GM12878 (cell line): ENCODE results near the gene CHST4. TPM values are rescaled to one million over a fixed set of nuclear protein-coding genes. Genes with fewer than 3 reads are reported as not detected.

ENCODE experiments used
- ATAC-seq: fragments of 200-7000 bp; cut with Tn5 transposase; 3 replicates; pipeline ENCODE4 v1.9.1; 2020; ENCODE audit warnings: mild to moderate bottlenecking, moderate library complexity
- Bru-seq: library from RNA; stranded (reverse); fragments of 400-500 nt; gene quantifications from one replicate; lab custom pipeline; 2021; lab: Mats Ljungman, UMichigan
- BruChase-seq, 2 experiments: library from RNA; stranded (reverse); fragments of 400-500 nt; gene quantifications; one replicate each; lab custom pipeline; 2021; lab: Mats Ljungman, UMichigan
- BruUV-seq: library from RNA; stranded (reverse); fragments of 400-500 nt; replicated peaks from 2 replicates; lab custom pipeline; 2021; lab: Mats Ljungman, UMichigan
- CTCF ChIA-PET: fragments of 300-600 bp; sonication (Branson Sonifier 250); formaldehyde crosslinking; extraction: SDS; loops from one replicate; lab custom pipeline; 2021; ENCODE audit warnings: inconsistent platforms; lab: Yijun Ruan, JAX
- POLR2A ChIA-PET: fragments of 350-600 bp; formaldehyde crosslinking; extraction: SDS; loops from one replicate; lab custom pipeline; 2021; ENCODE audit warnings: inconsistent platforms; lab: Charles Lee
- RAD21 ChIA-PET: fragments of 300-600 bp; sonication (Branson Sonifier 250); formaldehyde crosslinking; loops from one replicate; lab custom pipeline; 2023; ENCODE audit warnings: antibody characterized with exemption; ENCODE audit not compliant: unreplicated experiment; lab: Charles Lee
- SMC1A ChIA-PET: fragments of 300-600 bp; sonication (Branson Sonifier 250); formaldehyde crosslinking; loops from one replicate; lab custom pipeline; 2023; ENCODE audit not compliant: unreplicated experiment, uncharacterized antibody; lab: Charles Lee
- DNase-seq: peaks from one replicate; pipeline ENCODE4 v3.0.0-alpha.2; 2011; ENCODE audit warnings: low read depth, low spot score
- FAIRE-seq: peaks from 3 replicates; lab custom pipeline; 2011; peaks lifted over from hg19 to GRCh38; lab: Jason Lieb, UNC
- H2AFZ ChIP-seq: 2 replicates; pipeline ENCODE4 v1.6.0; 2011; ENCODE audit warnings: low read depth, low read length, control low read depth; ENCODE audit not compliant: control insufficient read depth
- H3K27ac ChIP-seq: 2 replicates; pipeline ENCODE4 v1.5.1; 2011; ENCODE audit warnings: control low read depth; ENCODE audit not compliant: control insufficient read depth, insufficient read depth
- H3K27me3 ChIP-seq, 2 experiments: replicated peaks in 1 of 2; 2 replicates each; pipeline versions ENCODE4 v1.6.0 to v1.6.1; 2011; ENCODE audit warnings: low read length in 1 of 2; ENCODE audit not compliant: control insufficient read depth in 2 of 2, insufficient read depth in 2 of 2
- H3K36me3 ChIP-seq, 2 experiments: 2 replicates each; pipeline ENCODE4 v1.5.1; 2011; ENCODE audit warnings: low read length in 1 of 2; ENCODE audit not compliant: control insufficient read depth in 2 of 2, insufficient read depth in 2 of 2
- H3K4me1 ChIP-seq: 2 replicates; pipeline ENCODE4 v1.6.1; 2011; ENCODE audit warnings: mild to moderate bottlenecking, low read length, moderate library complexity, mixed read lengths; ENCODE audit not compliant: control insufficient read depth, insufficient read depth
- H3K4me2 ChIP-seq: 2 replicates; pipeline ENCODE4 v1.6.0; 2011; ENCODE audit warnings: control low read depth; ENCODE audit not compliant: control insufficient read depth, insufficient read depth
- H3K4me3 ChIP-seq: fragments of 200-600 bp; sonication (generic); 2 replicates; pipeline ENCODE4 v1.5.1; 2016
- H3K79me2 ChIP-seq: 2 replicates; pipeline ENCODE4 v1.6.0; 2011; ENCODE audit warnings: low read length; ENCODE audit not compliant: control insufficient read depth, insufficient read depth
- H3K9ac ChIP-seq: 2 replicates; pipeline ENCODE4 v1.8.0; 2011; ENCODE audit warnings: low read length, control low read depth, mixed read lengths; ENCODE audit not compliant: control insufficient read depth, insufficient read depth
- H3K9me3 ChIP-seq: replicated peaks from 3 replicates; pipeline ENCODE4 v1.5.1; 2011; ENCODE audit warnings: mild to moderate bottlenecking, low read length; ENCODE audit not compliant: control insufficient read depth, insufficient read depth
- H4K20me1 ChIP-seq: 2 replicates; pipeline ENCODE4 v1.6.0; 2011; ENCODE audit not compliant: control insufficient read depth, insufficient read depth
- IKZF2 ChIP-seq, 2 experiments: fragments of 450-650 bp; IDR thresholded peaks; 2 replicates each; pipeline ENCODE4 v1.6.1; 2017; ENCODE audit warnings: mild to moderate bottlenecking in 2 of 2, moderate library complexity in 2 of 2
- NRF1 ChIP-seq: conservative IDR thresholded peaks from 2 replicates; pipeline ENCODE4 v1.6.1; 2011; ENCODE audit warnings: mild to moderate bottlenecking, low read depth, low read length, improper control_type of control experiment
- SMC3 ChIP-seq: IDR thresholded peaks from 2 replicates; pipeline ENCODE4 v1.6.1; 2011; ENCODE audit warnings: low read length, improper control_type of control experiment, borderline replicate concordance
- WGBS: methylation state at CpG from one replicate; pipeline ENCODE4 v1.1.6; 2016; ENCODE audit warnings: low lambda C conversion rate; ENCODE audit not compliant: insufficient replicate concordance, insufficient coverage; ENCODE audit errors: missing lambda C conversion rate; 5-methylcytosine and 5-hydroxymethylcytosine counted together
- in situ Hi-C: fragments of 300-500 bp; cut with MboI; formaldehyde crosslinking; loops from 9 replicates; pipeline ENCODE4 v1.14.3; 2018; ENCODE audit warnings: mixed read lengths
- intact Hi-C: fragments of 100-400 bp; cut with micrococcal nuclease; formaldehyde crosslinking; loops from one replicate; pipeline ENCODE4 v1.14.2; 2022; ENCODE audit not compliant: unreplicated experiment
- long read RNA-seq, 2 experiments: library from polyadenylated mRNA; unstranded; transcript quantifications; one replicate each; pipeline ENCODE4 v2.0.0, GENCODE V29; 2019 to 2020
- polyA minus RNA-seq, 3 experiments: library from RNA; depleted of rRNA, polyadenylated mRNA; stranded (reverse); fragments of >200 nt; gene quantifications; 2 replicates each; pipeline ENCODE4 v1.2.3, GENCODE V29; 2011
- polyA plus RNA-seq, 11 experiments: library from polyadenylated mRNA; depleted of rRNA in 4 of 11; unstranded in 6 of 11; stranded (reverse) in 5 of 11; fragments of >200 nt; fragmentation: Nextera tagmentation in 4 of 11; fragmentation: Illumina TruSeq in 1 of 11; extraction: Ambion mirVana in 4 of 11; extraction: Trizol in 1 of 11; gene quantifications; 1 replicate in 1 of 11; 2 replicates in 10 of 11; pipeline versions ENCODE4 v1.2.1 to v1.2.3, GENCODE V29; 2011 to 2016; ENCODE audit warnings: inconsistent platforms in 2 of 11, missing spikeins in 2 of 11, low read depth in 1 of 11
- total RNA-seq, 4 experiments: library from RNA; depleted of rRNA in 3 of 4; stranded (reverse); fragments of >200 nt in 3 of 4; fragmentation: Illumina TruSeq in 1 of 4; extraction: Trizol in 1 of 4; gene quantifications; 2 replicates each; pipeline versions ENCODE4 v1.2.1 to v1.2.3, GENCODE V29; 2013 to 2021
- TF ChIP-seq, protein P1 (sequence below): fragments of 450-650 bp; IDR thresholded peaks from 2 replicates; pipeline ENCODE4 v1.6.1; 2017; ENCODE audit warnings: mild to moderate bottlenecking, moderate library complexity

The CHST4 gene
- total RNA-seq (2013; cell fraction: nucleolus; rRNA removed): 0.54 and 0.83 TPM in 2 replicates
- total RNA-seq (2014; rRNA removed) (0.90 and 1.0 TPM in 2 replicates), total RNA-seq (2014; rRNA removed; fragmentation: Illumina TruSeq; extraction: Trizol) (0.55 and 0.67 TPM in 2 replicates), total RNA-seq (2021) (0.82 and 1.1 TPM in 2 replicates), polyA plus RNA-seq (2011; rRNA removed) (0.09 and 0.10 TPM in 2 replicates), polyA plus RNA-seq (2014; fragmentation: Illumina TruSeq; extraction: Trizol) (0.57 and 0.60 TPM in 2 replicates), polyA plus RNA-seq (2014; fragmentation: Nextera tagmentation; extraction: Ambion mirVana) (1 to 10 TPM in 1 of 2 experiments, under 1 TPM in 1; 0.60 to 1.4 TPM), polyA plus RNA-seq (2014; rRNA removed) (0.50 and 0.81 TPM in 2 replicates), polyA plus RNA-seq (2016; fragmentation: Nextera tagmentation; extraction: Ambion mirVana) (1 to 10 TPM; 1.2 to 1.7 TPM), polyA minus RNA-seq (2011; rRNA and poly(A)+ RNA removed) (0.26 TPM in 1 of 2 replicates, not detected in the other), Bru-seq, nascent RNA (percentile 41 among the genes with signal in this experiment), BruChase-seq, experiment 1, labeled RNA remaining after a 6-hour chase (percentile 33 among the genes with signal in this experiment), BruChase-seq, experiment 2, labeled RNA remaining after a 2-hour chase (percentile 35 among the genes with signal in this experiment)
- polyA plus RNA-seq (2011; ENCODE audit: low read depth): 0.33 TPM
- 0.12 TPM in 2 replicates for polyA plus RNA-seq (2011; cell fraction: cytosol; rRNA removed)
- 0.09 and 0.10 TPM in 2 replicates for polyA plus RNA-seq (2011; cell fraction: nucleus; rRNA removed)
- polyA plus RNA-seq (2012): 0.39 and 0.79 TPM in 2 replicates
- not detected in 2 replicates for polyA minus RNA-seq (2011; cell fraction: cytosol; rRNA and poly(A)+ RNA removed)
- not detected in 2 replicates for polyA minus RNA-seq (2011; cell fraction: nucleus; rRNA and poly(A)+ RNA removed)
- long read RNA-seq, experiment 1, partial matches to known transcripts: 0 of 1 reads
- long read RNA-seq, experiment 1, other reads (novel, unspliced or antisense): 1 of 1 reads
- long read RNA-seq, experiment 2, partial matches to known transcripts: 4 of 7 reads
- long read RNA-seq, experiment 2, other reads (novel, unspliced or antisense): 0 of 7 reads

DNA sequence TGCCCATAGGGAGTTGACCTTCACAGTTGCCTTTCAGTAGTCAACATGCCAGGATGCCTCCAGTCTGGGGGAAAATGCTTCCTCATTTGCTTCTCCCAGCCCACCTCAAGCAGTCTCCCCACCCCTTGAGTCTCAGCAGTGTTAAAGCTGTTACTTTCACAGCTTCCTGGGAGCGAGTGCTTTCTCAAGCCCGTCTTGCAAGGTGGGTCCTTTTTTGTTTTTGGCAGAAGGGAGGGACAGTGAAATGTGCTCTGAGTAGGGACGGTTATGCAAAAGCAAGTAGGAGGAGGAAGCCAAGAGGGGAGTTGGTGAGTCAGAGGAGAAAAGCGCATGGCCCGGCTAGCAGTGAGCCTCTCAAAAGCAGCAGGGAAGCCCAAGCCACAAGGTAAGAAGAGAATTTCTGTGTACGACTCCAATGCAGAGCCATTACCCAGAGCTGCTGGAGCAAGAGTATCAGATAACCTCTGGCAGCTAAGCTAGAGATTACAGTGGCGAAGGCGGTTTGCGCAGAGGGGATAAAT is at the start of gene CHST4:
Gene CHST4 (plus strand): TSS at position 316 of the 521 bp plus-strand sequence. CDS start 10,252 bp downstream, outside the sequence.
- CTCF ChIA-PET: interaction anchor here (0.7 to 3.1 kb wide), 7 partner anchors 10 to 113 kb away, joined by 3 to 20 read pairs (median 5); no protein-coding TSS in a partner anchor
- POLR2A ChIA-PET: no interaction called here
- Histone ChIP-seq H3K9me3 (no peaks in the 10 kb centered on the region), H3K27me3 (no peaks in the 10 kb centered on the region; a peak in 1 of 4 replicates), H4K20me1 (no peaks in the 10 kb centered on the region), H3K4me2 (peak within 1 kb of the TSS; percentile 62; the same call in 1 of the 2 replicates), H3K9ac (no peak within 1 kb of the TSS; the same call in 1 of the 2 replicates), H2AFZ (peak within 1 kb of the TSS; percentile 35), H3K4me1 (no peaks in the 10 kb centered on the region; the same call in 1 of the 2 replicates), H3K4me3 (no peak within 1 kb of the TSS), H3K27ac (no peak within 1 kb of the TSS), H3K36me3 (no peaks in the 10 kb centered on the region), H3K79me2 (no peaks in the 10 kb centered on the region)
- intact Hi-C loops (no loop called here), in situ Hi-C loops (no loop called here)
- no TSS peak for BruUV-seq
- WGBS: 33% methylated on average over 9 of the region's 9 CpGs
- no peak for DNase-seq
- TF ChIP-seq IKZF2 (IDR thresholded peaks at IDR 0.05) (0 out of 4 replicates have a peak, but pooled peaks of 1 of the 2 experiments have one; percentile 21), NRF1 (no peak), SMC3 (no peak)
- TF ChIP-seq, protein P1, sequence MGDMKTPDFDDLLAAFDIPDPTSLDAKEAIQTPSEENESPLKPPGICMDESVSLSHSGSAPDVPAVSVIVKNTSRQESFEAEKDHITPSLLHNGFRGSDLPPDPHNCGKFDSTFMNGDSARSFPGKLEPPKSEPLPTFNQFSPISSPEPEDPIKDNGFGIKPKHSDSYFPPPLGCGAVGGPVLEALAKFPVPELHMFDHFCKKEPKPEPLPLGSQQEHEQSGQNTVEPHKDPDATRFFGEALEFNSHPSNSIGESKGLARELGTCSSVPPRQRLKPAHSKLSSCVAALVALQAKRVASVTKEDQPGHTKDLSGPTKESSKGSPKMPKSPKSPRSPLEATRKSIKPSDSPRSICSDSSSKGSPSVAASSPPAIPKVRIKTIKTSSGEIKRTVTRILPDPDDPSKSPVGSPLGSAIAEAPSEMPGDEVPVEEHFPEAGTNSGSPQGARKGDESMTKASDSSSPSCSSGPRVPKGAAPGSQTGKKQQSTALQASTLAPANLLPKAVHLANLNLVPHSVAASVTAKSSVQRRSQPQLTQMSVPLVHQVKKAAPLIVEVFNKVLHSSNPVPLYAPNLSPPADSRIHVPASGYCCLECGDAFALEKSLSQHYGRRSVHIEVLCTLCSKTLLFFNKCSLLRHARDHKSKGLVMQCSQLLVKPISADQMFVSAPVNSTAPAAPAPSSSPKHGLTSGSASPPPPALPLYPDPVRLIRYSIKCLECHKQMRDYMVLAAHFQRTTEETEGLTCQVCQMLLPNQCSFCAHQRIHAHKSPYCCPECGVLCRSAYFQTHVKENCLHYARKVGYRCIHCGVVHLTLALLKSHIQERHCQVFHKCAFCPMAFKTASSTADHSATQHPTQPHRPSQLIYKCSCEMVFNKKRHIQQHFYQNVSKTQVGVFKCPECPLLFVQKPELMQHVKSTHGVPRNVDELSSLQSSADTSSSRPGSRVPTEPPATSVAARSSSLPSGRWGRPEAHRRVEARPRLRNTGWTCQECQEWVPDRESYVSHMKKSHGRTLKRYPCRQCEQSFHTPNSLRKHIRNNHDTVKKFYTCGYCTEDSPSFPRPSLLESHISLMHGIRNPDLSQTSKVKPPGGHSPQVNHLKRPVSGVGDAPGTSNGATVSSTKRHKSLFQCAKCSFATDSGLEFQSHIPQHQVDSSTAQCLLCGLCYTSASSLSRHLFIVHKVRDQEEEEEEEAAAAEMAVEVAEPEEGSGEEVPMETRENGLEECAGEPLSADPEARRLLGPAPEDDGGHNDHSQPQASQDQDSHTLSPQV: no peak
- FAIRE-seq: peak; percentile 75
- peak; percentile 74 for ATAC-seq
- SMC1A ChIA-PET: interaction anchor here (0.7 to 2.7 kb wide), 6 partner anchors 13 to 85 kb away, joined by 3 to 12 read pairs (median 4); no protein-coding TSS in a partner anchor
- RAD21 ChIA-PET: interaction anchor here (0.6 to 1.9 kb wide), 4 partner anchors 10 to 223 kb away, joined by 4 read pairs; no protein-coding TSS in a partner anchor
